ENCODE data around the gene SLC25A47.

The SLC25A47 gene

GRCh38 chr14:100345711-100346110 is 22.6 kb downstream of the SLC25A47 start:
- no peak for TF ChIP-seq CTCF (IDR thresholded peaks at IDR 0.05; ENCODE audit: unreplicated experiment in 3 of 3)
- H3K27ac Mint-ChIP-seq = no peak overlapping the region
- H3K9me3 Mint-ChIP-seq = no peaks in the 10 kb centered on the region

GRCh38 chr14:100346306-100347091 is 23.4 kb downstream of the SLC25A47 start:
- Mint-ChIP-seq H3K36me3 (ENCODE audit: low read depth) (peaks cover 55% of the 10 kb centered on the region), H3K4me1 (peaks cover 3% of the 10 kb centered on the region), H3K27ac (no peak overlapping the region), H3K27me3 (ENCODE audit: low read depth) (no peaks in the 10 kb centered on the region), H3K9me3 (no peaks in the 10 kb centered on the region), H3K4me3 (no peak overlapping the region)
- no peak for TF ChIP-seq CTCF (IDR thresholded peaks at IDR 0.05; ENCODE audit: unreplicated experiment in 3 of 3)

More at GRCh38 chr14:100345711-100346110, 22.6 kb downstream of the SLC25A47 start:
- Mint-ChIP-seq H3K4me3 (no peak overlapping the region), H3K36me3 (ENCODE audit: low read depth) (peaks cover 52% of the 10 kb centered on the region), H3K4me1 (peaks cover 6% of the 10 kb centered on the region), H3K27me3 (ENCODE audit: low read depth) (no peaks in the 10 kb centered on the region)

DNA sequence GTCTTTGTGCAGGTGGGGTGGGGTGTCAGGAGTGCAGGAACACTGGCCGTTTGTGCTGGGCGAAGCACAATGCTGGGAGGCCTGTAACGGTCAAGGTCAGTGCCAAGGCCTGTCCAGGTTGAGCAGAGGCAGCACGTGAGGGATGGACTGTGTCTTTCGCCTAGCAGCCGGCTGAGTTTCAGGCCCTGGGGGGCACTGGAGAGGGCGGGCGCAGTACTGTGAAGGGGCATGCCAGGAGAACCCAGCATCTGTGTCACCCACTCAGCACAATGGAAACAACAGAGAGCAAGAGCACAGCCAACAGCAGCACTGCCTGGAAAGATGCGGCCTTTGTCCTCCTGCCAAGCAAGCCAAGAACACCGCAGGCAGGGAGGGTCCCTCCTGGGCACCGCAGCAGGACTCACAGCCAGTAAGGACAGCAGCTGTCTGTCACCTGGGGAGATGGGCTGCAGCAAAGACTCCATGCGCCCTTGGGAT is 25.2 kb downstream of the SLC25A47 start:
- no peak overlapping the region for H3K4me3 Mint-ChIP-seq
- no peaks in the 10 kb centered on the region for H3K4me1 Mint-ChIP-seq
- H3K27me3 Mint-ChIP-seq (ENCODE audit: low read depth) = no peaks in the 10 kb centered on the region
- peaks cover 46% of the 10 kb centered on the region for H3K36me3 Mint-ChIP-seq (ENCODE audit: low read depth)
- no peak for TF ChIP-seq CTCF (IDR thresholded peaks at IDR 0.05; ENCODE audit: unreplicated experiment in 3 of 3)
- no peaks in the 10 kb centered on the region for H3K9me3 Mint-ChIP-seq
- H3K27ac Mint-ChIP-seq = no peak overlapping the region

- no peak for TF ChIP-seq CTCF (IDR thresholded peaks at IDR 0.05; ENCODE audit: unreplicated experiment in 3 of 3)
- Mint-ChIP-seq H3K9me3 (no peaks in the 10 kb centered on the region), H3K27me3 (ENCODE audit: low read depth) (no peaks in the 10 kb centered on the region), H3K36me3 (ENCODE audit: low read depth) (peaks cover 44% of the 10 kb centered on the region), H3K4me1 (no peaks in the 10 kb centered on the region), H3K27ac (no peak overlapping the region), H3K4me3 (no peak overlapping the region)
Measured at GRCh38 chr14:100348784-100349685, 25.9 kb downstream of the SLC25A47 start.

GRCh38 chr14:100350276-100350926 is 27.3 kb downstream of the SLC25A47 start:
- no peaks in the 10 kb centered on the region for H3K27me3 Mint-ChIP-seq (ENCODE audit: low read depth)
- no peak overlapping the region for H3K27ac Mint-ChIP-seq
- H3K4me3 Mint-ChIP-seq = no peak overlapping the region
- TF ChIP-seq CTCF (IDR thresholded peaks at IDR 0.05; ENCODE audit: unreplicated experiment in 3 of 3) = no peak
- no peaks in the 10 kb centered on the region for H3K9me3 Mint-ChIP-seq
- H3K4me1 Mint-ChIP-seq = no peaks in the 10 kb centered on the region
- H3K36me3 Mint-ChIP-seq (ENCODE audit: low read depth) = peaks cover 49% of the 10 kb centered on the region
